Epithelial cell of proximal tubule (primary cell): ENCODE measurements around the gene SLC4A2. TPM values are rescaled to one million over a fixed set of nuclear protein-coding genes. Genes with fewer than 3 reads are reported as not detected.

Source experiments
- DNase-seq: peaks from one replicate; pipeline ENCODE4 v3.0.0-alpha.2; 2011; ENCODE audit warnings: low read depth
- H3K4me3 ChIP-seq: 2 replicates; pipeline ENCODE4 v1.5.1; 2011; ENCODE audit warnings: low read depth, mild to moderate bottlenecking, low read length
- total RNA-seq: library from RNA; depleted of rRNA; stranded (reverse); fragments of >200 nt; gene quantifications from 2 replicates; pipeline ENCODE4 v1.2.3, GENCODE V29; 2015
- TF ChIP-seq, protein P1 (sequence below): conservative IDR thresholded peaks from 2 replicates; pipeline ENCODE4 v1.5.1; 2012; ENCODE audit warnings: low read depth, mild to moderate bottlenecking, low read length

The SLC4A2 gene
- total RNA-seq, 1 donor from 2014 or later: 115 TPM

DNA sequence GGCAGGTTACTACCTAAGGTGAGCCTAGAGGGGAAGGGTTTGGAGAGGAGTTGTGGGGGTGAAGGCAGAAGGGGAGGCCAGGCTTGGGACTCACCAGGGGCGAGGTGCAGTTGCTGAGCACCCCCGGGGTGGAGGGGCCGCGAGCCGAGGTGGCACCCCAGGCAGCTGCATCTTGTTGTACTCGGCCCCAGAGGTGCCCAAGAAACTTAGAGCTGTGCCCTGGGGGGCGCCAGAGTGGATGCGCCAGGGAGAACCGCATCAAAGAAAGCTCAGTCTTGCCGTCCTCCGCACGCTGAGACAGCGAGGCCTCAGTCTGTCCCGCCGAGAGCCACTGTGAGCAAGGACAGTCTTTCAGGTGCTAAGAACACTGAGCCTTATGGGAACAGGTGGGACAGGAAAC, 42.4 kb upstream of the SLC4A2 start:
- TF ChIP-seq, protein P1, sequence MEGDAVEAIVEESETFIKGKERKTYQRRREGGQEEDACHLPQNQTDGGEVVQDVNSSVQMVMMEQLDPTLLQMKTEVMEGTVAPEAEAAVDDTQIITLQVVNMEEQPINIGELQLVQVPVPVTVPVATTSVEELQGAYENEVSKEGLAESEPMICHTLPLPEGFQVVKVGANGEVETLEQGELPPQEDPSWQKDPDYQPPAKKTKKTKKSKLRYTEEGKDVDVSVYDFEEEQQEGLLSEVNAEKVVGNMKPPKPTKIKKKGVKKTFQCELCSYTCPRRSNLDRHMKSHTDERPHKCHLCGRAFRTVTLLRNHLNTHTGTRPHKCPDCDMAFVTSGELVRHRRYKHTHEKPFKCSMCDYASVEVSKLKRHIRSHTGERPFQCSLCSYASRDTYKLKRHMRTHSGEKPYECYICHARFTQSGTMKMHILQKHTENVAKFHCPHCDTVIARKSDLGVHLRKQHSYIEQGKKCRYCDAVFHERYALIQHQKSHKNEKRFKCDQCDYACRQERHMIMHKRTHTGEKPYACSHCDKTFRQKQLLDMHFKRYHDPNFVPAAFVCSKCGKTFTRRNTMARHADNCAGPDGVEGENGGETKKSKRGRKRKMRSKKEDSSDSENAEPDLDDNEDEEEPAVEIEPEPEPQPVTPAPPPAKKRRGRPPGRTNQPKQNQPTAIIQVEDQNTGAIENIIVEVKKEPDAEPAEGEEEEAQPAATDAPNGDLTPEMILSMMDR: no peak
- no peak for DNase-seq
- H3K4me3 ChIP-seq: no peak overlapping the region

DNA sequence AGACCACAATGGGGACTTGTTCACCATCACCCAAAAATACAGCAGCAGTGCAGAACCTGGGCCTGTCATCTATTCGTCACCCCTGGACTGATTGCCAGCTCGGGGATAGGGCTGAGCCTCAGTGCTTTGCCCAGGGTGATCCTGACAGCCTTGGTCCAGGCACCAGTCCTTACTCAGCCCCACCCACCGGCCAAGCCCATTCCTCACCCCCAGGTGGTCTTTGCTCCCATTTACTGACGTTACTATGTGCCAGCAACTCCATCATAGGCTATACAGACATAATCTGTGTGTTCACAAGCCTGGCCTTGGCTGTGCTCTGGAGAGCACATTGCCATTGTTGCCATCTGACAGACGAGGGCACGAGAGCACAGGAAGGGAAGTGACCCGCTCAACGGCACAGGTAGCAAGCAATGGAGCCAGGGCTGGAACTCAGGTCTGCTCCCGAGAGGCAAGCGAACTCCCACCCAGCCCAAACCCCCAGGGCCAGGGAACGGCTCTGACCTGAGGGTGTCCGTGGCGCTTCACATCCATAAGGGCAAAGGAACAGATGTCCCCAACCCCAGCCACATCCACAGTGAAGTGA, 41.9 kb upstream of the SLC4A2 start:
- TF ChIP-seq, protein P1: no peak
- DNase-seq: no peak
- no peak overlapping the region for H3K4me3 ChIP-seq

- TF ChIP-seq, protein P1: peak; percentile 89
- H3K4me3 ChIP-seq: peak overlapping the region; percentile 31
- no peak for DNase-seq
Observed at GRCh38 chr7:151017953-151018420, 41.4 kb upstream of the SLC4A2 start.

- no peak for DNase-seq
- TF ChIP-seq, protein P1: no peak
- H3K4me3 ChIP-seq: peak overlapping the region; percentile 31
Observed at GRCh38 chr7:151018421-151019129, 40.8 kb upstream of the SLC4A2 start.

GRCh38 chr7:151019130-151019447, 40.3 kb upstream of the SLC4A2 start:
- no peak for DNase-seq
- TF ChIP-seq, protein P1: no peak
- peak overlapping the region; percentile 26 for H3K4me3 ChIP-seq

DNA sequence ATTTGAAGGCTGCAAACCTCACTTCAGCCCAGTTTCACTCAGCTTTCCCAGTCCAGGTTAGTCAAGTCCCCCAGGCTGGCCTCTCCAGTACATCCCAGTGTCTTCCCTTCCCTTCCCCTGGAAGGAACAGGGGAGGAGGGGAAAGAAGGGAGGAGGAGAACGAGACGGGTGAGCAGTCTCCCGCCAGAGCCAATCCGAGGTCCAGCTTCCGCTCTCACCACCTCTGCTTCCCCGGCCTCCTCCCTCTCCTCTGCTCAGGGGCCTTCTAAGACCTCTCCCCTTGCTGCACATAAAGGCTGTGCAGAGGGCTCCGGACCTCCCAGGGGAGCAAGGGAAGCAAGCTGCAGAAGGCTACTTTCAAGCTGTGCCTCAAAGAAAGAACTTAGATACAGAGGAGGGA, 39.2 kb upstream of the SLC4A2 start:
- TF ChIP-seq, protein P1: no peak
- no peak for DNase-seq

DNA sequence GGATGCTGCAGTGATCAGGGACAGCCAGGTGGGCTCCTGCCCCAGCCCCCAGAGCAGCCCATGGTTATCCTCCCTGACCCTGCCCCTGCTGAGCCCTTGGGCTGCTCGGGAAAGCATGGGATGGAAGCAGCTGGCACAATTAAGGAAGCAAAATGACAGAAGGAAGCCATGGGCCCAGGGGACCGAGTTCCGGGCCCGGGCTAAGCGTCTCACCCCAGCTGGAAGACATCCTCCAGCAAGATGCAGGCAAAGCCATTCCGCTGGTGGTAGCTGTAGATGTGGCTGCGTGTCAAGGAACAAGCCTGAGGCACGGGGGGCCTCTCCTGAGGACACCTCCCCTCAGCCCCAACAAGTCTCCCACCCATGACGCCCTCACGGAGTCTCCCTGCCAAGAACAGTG, 36.2 kb upstream of the SLC4A2 start:
- DNase-seq: no peak
- H3K4me3 ChIP-seq: no peak overlapping the region
- TF ChIP-seq, protein P1: no peak

More for the DNA sequence above, 39.2 kb upstream of the SLC4A2 start:
- H3K4me3 ChIP-seq: no peak overlapping the region
